Measurements from ENCODE around the gene ARHGAP15.

DNA sequence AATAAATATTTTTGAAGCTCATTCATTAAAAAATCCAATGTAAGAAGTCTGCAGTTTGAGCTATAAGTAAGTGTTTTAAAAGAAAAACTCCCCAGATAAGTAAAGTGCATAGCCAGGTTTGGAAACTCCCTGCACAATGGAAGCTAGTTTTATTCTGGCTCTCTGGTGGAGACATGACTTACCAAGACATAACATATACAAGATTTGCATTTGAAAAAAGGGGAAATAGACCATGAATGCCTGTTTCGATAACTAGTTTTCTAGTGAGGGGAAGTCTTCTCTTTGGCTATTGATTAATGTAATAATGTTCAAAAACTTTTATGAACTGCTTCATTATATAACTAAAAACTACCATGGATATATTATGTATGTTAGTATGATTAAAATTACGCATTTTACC, 435.2 kb downstream of the ARHGAP15 start:
- TF ChIP-seq, protein P1, sequence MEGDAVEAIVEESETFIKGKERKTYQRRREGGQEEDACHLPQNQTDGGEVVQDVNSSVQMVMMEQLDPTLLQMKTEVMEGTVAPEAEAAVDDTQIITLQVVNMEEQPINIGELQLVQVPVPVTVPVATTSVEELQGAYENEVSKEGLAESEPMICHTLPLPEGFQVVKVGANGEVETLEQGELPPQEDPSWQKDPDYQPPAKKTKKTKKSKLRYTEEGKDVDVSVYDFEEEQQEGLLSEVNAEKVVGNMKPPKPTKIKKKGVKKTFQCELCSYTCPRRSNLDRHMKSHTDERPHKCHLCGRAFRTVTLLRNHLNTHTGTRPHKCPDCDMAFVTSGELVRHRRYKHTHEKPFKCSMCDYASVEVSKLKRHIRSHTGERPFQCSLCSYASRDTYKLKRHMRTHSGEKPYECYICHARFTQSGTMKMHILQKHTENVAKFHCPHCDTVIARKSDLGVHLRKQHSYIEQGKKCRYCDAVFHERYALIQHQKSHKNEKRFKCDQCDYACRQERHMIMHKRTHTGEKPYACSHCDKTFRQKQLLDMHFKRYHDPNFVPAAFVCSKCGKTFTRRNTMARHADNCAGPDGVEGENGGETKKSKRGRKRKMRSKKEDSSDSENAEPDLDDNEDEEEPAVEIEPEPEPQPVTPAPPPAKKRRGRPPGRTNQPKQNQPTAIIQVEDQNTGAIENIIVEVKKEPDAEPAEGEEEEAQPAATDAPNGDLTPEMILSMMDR (conservative IDR thresholded peaks at IDR 0.05; ENCODE audit: low read depth in 2 of 2) = no peak
- no peak for TF ChIP-seq JUNB (IDR thresholded peaks at IDR 0.05; ENCODE audit: unreplicated experiment)
- TF ChIP-seq NANOG (IDR thresholded peaks at IDR 0.05; ENCODE audit: borderline replicate concordance) = no peak
- TF ChIP-seq, protein P2, sequence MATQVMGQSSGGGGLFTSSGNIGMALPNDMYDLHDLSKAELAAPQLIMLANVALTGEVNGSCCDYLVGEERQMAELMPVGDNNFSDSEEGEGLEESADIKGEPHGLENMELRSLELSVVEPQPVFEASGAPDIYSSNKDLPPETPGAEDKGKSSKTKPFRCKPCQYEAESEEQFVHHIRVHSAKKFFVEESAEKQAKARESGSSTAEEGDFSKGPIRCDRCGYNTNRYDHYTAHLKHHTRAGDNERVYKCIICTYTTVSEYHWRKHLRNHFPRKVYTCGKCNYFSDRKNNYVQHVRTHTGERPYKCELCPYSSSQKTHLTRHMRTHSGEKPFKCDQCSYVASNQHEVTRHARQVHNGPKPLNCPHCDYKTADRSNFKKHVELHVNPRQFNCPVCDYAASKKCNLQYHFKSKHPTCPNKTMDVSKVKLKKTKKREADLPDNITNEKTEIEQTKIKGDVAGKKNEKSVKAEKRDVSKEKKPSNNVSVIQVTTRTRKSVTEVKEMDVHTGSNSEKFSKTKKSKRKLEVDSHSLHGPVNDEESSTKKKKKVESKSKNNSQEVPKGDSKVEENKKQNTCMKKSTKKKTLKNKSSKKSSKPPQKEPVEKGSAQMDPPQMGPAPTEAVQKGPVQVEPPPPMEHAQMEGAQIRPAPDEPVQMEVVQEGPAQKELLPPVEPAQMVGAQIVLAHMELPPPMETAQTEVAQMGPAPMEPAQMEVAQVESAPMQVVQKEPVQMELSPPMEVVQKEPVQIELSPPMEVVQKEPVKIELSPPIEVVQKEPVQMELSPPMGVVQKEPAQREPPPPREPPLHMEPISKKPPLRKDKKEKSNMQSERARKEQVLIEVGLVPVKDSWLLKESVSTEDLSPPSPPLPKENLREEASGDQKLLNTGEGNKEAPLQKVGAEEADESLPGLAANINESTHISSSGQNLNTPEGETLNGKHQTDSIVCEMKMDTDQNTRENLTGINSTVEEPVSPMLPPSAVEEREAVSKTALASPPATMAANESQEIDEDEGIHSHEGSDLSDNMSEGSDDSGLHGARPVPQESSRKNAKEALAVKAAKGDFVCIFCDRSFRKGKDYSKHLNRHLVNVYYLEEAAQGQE (IDR thresholded peaks at IDR 0.05; ENCODE audit: unreplicated experiment) = no peak
- no peak for TF ChIP-seq EZH2phosphoT487 (IDR thresholded peaks at IDR 0.05; ENCODE audit: unreplicated experiment)
- no peak for TF ChIP-seq POLR2AphosphoS5 (IDR thresholded peaks at IDR 0.05; ENCODE audit: low read depth)
- TF ChIP-seq EZH2 (IDR thresholded peaks at IDR 0.05; ENCODE audit: low read depth, unreplicated experiment) = no peak

All from GM23338 (cell line).